Loucy (cell line): Measurements from ENCODE around the gene SAP25.

ENCODE experiments used
- H2AFZ ChIP-seq: fragments of 200-600 bp; sonication (generic); 2 replicates; pipeline ENCODE4 v1.6.0; 2016; ENCODE audit warnings: antibody characterized with exemption, mild to moderate bottlenecking, low read length, moderate library complexity
- H3F3A ChIP-seq: fragments of 200-600 bp; 2 replicates; pipeline ENCODE4 v1.6.0; 2016; ENCODE audit warnings: antibody characterized with exemption, low read depth, mild to moderate bottlenecking
- H3K27me3 ChIP-seq: fragments of 200-600 bp; sonication (generic); 2 replicates; pipeline ENCODE4 v1.6.1; 2014; ENCODE audit warnings: low read length, mild to moderate bottlenecking; ENCODE audit not compliant: insufficient read depth, poor library complexity, severe bottlenecking
- H3K36me3 ChIP-seq: fragments of 200-600 bp; sonication (generic); 2 replicates; pipeline ENCODE4 v1.6.1; 2016; ENCODE audit warnings: low read length; ENCODE audit not compliant: insufficient read depth
- H3K4me1 ChIP-seq: fragments of 200-600 bp; sonication (generic); 2 replicates; pipeline ENCODE4 v1.5.1; 2014; ENCODE audit warnings: low read length, mild to moderate bottlenecking; ENCODE audit not compliant: insufficient read depth, poor library complexity, severe bottlenecking
- H3K4me2 ChIP-seq: fragments of 200-600 bp; sonication (generic); 2 replicates; pipeline ENCODE4 v1.6.0; 2014; ENCODE audit warnings: antibody characterized with exemption, low read length, low read depth, mild to moderate bottlenecking; ENCODE audit not compliant: poor library complexity, severe bottlenecking
- H3K4me3 ChIP-seq: fragments of 200-600 bp; sonication (generic); 2 replicates; pipeline ENCODE4 v1.5.1; 2014; ENCODE audit warnings: low read length, mild to moderate bottlenecking, mixed read lengths; ENCODE audit not compliant: poor library complexity, severe bottlenecking
- H3K79me2 ChIP-seq: fragments of 200-600 bp; sonication (generic); 2 replicates; pipeline ENCODE4 v1.6.1; 2014; ENCODE audit warnings: low read length; ENCODE audit not compliant: insufficient read depth
- H3K9ac ChIP-seq: fragments of 200-600 bp; sonication (generic); 2 replicates; pipeline ENCODE4 v1.6.0; 2014; ENCODE audit warnings: mild to moderate bottlenecking, low read depth, low read length, moderate library complexity; ENCODE audit not compliant: poor library complexity, severe bottlenecking
- H3K9me2 ChIP-seq: fragments of 200-600 bp; sonication (generic); replicated peaks from 2 replicates; pipeline ENCODE4 v1.6.1; 2016; ENCODE audit warnings: low read depth, low read length, mixed read lengths
- H3K9me3 ChIP-seq: fragments of 200-600 bp; sonication (generic); 2 replicates; pipeline ENCODE4 v1.6.1; 2014; ENCODE audit warnings: mild to moderate bottlenecking, antibody characterized with exemption, low read length, low read depth; ENCODE audit not compliant: insufficient read depth
- H4K20me1 ChIP-seq: fragments of 200-600 bp; sonication (generic); 2 replicates; pipeline ENCODE4 v1.6.0; 2014; ENCODE audit warnings: antibody characterized with exemption, low read length, mild to moderate bottlenecking; ENCODE audit not compliant: insufficient read depth, poor library complexity, severe bottlenecking
- CTCF ChIP-seq: fragments of 200-600 bp; sonication (generic); conservative IDR thresholded peaks from 2 replicates; pipeline ENCODE4 v1.5.1; 2014; ENCODE audit warnings: mild to moderate bottlenecking, antibody characterized with exemption, low read length
- EZH2phosphoT487 ChIP-seq: fragments of 200-600 bp; IDR thresholded peaks from 2 replicates; pipeline ENCODE4 v1.6.1; 2018; ENCODE audit warnings: antibody characterized with exemption, mild to moderate bottlenecking, moderate library complexity, borderline replicate concordance

Gene SAP25

GRCh38 chr7:100573691-100574361 is at the start of gene SAP25:
TSS of gene SAP25 (minus strand) at chr7:100573900. CDS start at chr7:100573742, 158 bp downstream.
- H3K9me3 ChIP-seq, result no peaks in the 10 kb centered on the region
- no peak within 1 kb of the TSS for H3K9ac ChIP-seq
- no peaks in the 10 kb centered on the region for H3K9me2 ChIP-seq
- no peak within 1 kb of the TSS for H2AFZ ChIP-seq
- peaks cover 14% of the 10 kb centered on the region for H3K4me1 ChIP-seq
- H3F3A ChIP-seq, result no peaks in the 10 kb centered on the region
- H3K4me3 ChIP-seq, result no peak within 1 kb of the TSS
- no peak within 1 kb of the TSS for H3K4me2 ChIP-seq
- TF ChIP-seq EZH2phosphoT487 (no peak), CTCF (no peak)
- H3K79me2 ChIP-seq, result no peaks in the 10 kb centered on the region; the same call in 1 of the 2 replicates
- peaks cover 41% of the 10 kb centered on the region; the same call in 1 of the 2 replicates for H3K36me3 ChIP-seq
- H3K27me3 ChIP-seq, result no peaks in the 10 kb centered on the region
- H4K20me1 ChIP-seq, result no peaks in the 10 kb centered on the region

- Histone ChIP-seq H3K9ac (no peak overlapping the region), H2AFZ (no peak overlapping the region), H3K9me2 (no peaks in the 10 kb centered on the region), H3K36me3 (no peaks in the 10 kb centered on the region), H3K4me2 (no peak overlapping the region), H4K20me1 (no peaks in the 10 kb centered on the region), H3K27me3 (no peaks in the 10 kb centered on the region), H3K4me1 (no peaks in the 10 kb centered on the region), H3F3A (no peaks in the 10 kb centered on the region), H3K79me2 (no peaks in the 10 kb centered on the region), H3K9me3 (no peaks in the 10 kb centered on the region), H3K4me3 (no peak overlapping the region)
- no peak for TF ChIP-seq CTCF
- TF ChIP-seq EZH2phosphoT487, result no peak
Observed at GRCh38 chr7:100621554-100621953, 47.9 kb upstream of the SAP25 start.

GRCh38 chr7:100620804-100621203 is 47.1 kb upstream of the SAP25 start:
- H3K4me1 ChIP-seq, result no peaks in the 10 kb centered on the region
- no peak overlapping the region for H3K9ac ChIP-seq
- no peaks in the 10 kb centered on the region for H3K27me3 ChIP-seq
- no peaks in the 10 kb centered on the region for H4K20me1 ChIP-seq
- no peaks in the 10 kb centered on the region for H3F3A ChIP-seq
- H3K9me2 ChIP-seq, result no peaks in the 10 kb centered on the region
- no peaks in the 10 kb centered on the region for H3K9me3 ChIP-seq
- no peak overlapping the region for H2AFZ ChIP-seq
- H3K36me3 ChIP-seq, result no peaks in the 10 kb centered on the region
- H3K4me3 ChIP-seq, result no peak overlapping the region
- TF ChIP-seq EZH2phosphoT487, result no peak
- TF ChIP-seq CTCF, result no peak
- H3K4me2 ChIP-seq, result no peak overlapping the region
- H3K79me2 ChIP-seq, result no peaks in the 10 kb centered on the region
